ENCODE results near the gene TDRD9.

GRCh38 chr14:104086210-104086660, 158.0 kb downstream of the TDRD9 start:
- TF ChIP-seq CTCF (conservative IDR thresholded peaks at IDR 0.05; ENCODE audit: low read depth, low read length) (no peak), MXI1 (IDR thresholded peaks at IDR 0.05; ENCODE audit: borderline replicate concordance, low read depth, low read length) (no peak), MAFK (IDR thresholded peaks at IDR 0.05; ENCODE audit: low read depth, low read length) (no peak), NFE2L2 (IDR thresholded peaks at IDR 0.05; ENCODE audit: low read depth, low read length) (no peak)

Data from IMR-90 (cell line).